Activated naive CD8-positive, alpha-beta T cell treated with anti-CD3 and anti-CD28 coated beads, Interleukin-2, amount 10 ng/mL, durations not matched to agents 7 days and 5 days (primary cell): ENCODE data around the gene GSG1. TPM values are rescaled to one million over a fixed set of nuclear protein-coding genes. Genes with fewer than 3 reads are reported as not detected.

ENCODE experiments used
- ATAC-seq: fragments of 150-1000 bp; cut with Tn5 transposase; one replicate; pipeline ENCODE4 v1.10.0; 2021; ENCODE audit warnings: low read depth, moderate library complexity
- POLR2A ChIA-PET: fragments of 350-600 bp; sonication (Branson Sonifier 250); formaldehyde crosslinking; loops from one replicate; lab custom pipeline; 2021; ENCODE audit warnings: antibody characterized with exemption; lab: Charles Lee
- DNase-seq: peaks from one replicate; pipeline ENCODE4 v3.0.0; 2021
- H3K27ac Mint-ChIP-seq: one replicate; pipeline ENCODE4 v1.8.0; 2022; ENCODE audit warnings: mild to moderate bottlenecking, mixed read lengths
- H3K27me3 Mint-ChIP-seq: one replicate; pipeline ENCODE4 v1.8.0; 2022; ENCODE audit warnings: mild to moderate bottlenecking, moderate library complexity, mixed read lengths
- H3K36me3 Mint-ChIP-seq: one replicate; pipeline ENCODE4 v1.8.0; 2021; ENCODE audit warnings: mild to moderate bottlenecking, mixed read lengths
- H3K4me1 Mint-ChIP-seq: one replicate; pipeline ENCODE4 v1.8.0; 2021; ENCODE audit warnings: mixed read lengths
- H3K4me3 Mint-ChIP-seq: one replicate; pipeline ENCODE4 v1.8.0; 2022; ENCODE audit warnings: mild to moderate bottlenecking, moderate library complexity, mixed read lengths
- H3K9me3 Mint-ChIP-seq: one replicate; pipeline ENCODE4 v1.8.0; 2021; ENCODE audit warnings: mixed read lengths
- total RNA-seq, 2 experiments: library from RNA; stranded (reverse); gene quantifications; one replicate each; pipeline ENCODE4 v1.2.3, GENCODE V29; 2021

Gene GSG1
- total RNA-seq, 2 experiments from 2014 or later: not detected

DNA sequence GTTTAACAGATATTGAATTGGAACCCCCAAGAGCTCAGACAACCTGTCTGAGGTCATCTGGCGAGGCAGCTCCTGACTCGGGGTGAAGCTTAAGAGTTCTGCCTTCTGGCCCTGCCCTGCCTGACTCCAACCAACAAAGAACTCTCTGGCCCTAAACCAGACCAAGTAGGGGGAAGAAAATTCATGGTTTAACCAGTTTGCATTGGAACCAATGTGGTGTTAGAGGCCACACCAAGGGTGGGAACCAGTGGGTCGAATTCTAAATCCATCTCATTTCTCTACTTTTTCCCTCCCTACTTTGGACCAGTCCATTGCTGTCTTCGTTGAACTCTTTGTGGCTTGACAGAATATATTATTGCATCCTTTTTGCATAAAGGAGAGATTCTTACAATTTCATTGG is 30.4 kb upstream of the GSG1 start:
- Mint-ChIP-seq H3K36me3 (no peaks in the 10 kb centered on the region), H3K4me1 (peaks cover 10% of the 10 kb centered on the region), H3K27ac (no peak overlapping the region), H3K4me3 (no peak overlapping the region), H3K27me3 (peaks cover 31% of the 10 kb centered on the region), H3K9me3 (peaks cover 2% of the 10 kb centered on the region)
- no peak for DNase-seq
- no peak for ATAC-seq
- POLR2A ChIA-PET: no interaction called here

DNA sequence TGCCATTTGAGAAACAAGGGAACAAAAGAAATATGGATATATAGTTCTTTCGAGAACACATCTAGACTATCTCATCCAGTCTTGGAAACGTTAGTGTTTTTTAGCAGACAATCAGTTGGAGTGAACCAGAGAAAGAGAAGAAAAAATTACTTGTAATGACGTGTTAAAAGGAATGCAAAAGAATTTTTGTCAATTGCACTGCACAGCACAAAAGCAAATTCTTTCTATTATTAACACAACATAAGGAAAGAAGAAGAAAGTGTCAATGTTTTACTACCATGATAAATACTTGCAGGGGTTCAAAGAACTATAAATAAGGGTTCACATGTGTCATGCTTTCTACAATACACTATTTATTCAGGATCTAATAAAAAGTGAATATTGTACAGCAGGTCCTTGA is 27.5 kb upstream of the GSG1 start:
- DNase-seq (no peak), ATAC-seq (no peak)
- H3K4me3 Mint-ChIP-seq: no peak overlapping the region
- H3K9me3 Mint-ChIP-seq: no peaks in the 10 kb centered on the region
- peaks cover 3% of the 10 kb centered on the region for H3K4me1 Mint-ChIP-seq
- H3K27me3 Mint-ChIP-seq: peaks cover 31% of the 10 kb centered on the region
- no peak overlapping the region for H3K27ac Mint-ChIP-seq
- POLR2A ChIA-PET: no interaction called here
- H3K36me3 Mint-ChIP-seq: no peaks in the 10 kb centered on the region

DNA sequence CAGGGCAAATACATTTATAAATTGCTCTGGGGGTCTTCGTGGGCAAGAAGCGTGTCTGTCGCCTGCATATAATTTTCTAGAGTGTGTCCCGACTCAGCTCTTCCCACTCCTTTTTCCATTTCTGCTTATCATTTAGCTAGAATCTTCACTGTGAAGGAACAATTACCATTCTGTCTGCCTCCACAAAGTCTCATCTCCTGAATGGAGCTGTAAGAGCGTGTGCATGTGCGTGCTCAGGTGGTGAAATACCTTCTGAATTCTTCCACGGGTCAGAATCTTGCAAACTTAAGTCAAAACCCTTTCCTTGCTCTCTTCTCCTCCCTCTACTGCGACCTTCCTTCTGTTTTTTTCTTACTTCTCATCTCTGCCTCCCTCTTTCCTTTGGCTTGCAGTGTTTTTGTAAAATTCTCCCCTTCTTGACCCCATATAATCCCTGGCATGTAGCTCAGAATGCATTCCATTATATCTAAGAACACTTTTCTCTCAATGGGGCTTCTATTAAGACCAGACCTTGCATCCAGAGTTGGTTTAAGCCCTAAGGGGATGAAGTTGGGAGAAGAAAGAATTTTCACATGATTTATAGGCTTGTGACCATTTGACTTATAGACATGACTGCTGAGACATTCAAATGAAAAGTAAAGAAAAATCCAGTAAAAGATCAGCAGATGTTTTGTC is 25.0 kb upstream of the GSG1 start:
- peaks cover 5% of the 10 kb centered on the region for H3K4me1 Mint-ChIP-seq
- H3K36me3 Mint-ChIP-seq: no peaks in the 10 kb centered on the region
- ATAC-seq (no peak), DNase-seq (no peak)
- POLR2A ChIA-PET: no interaction called here
- no peak overlapping the region for H3K27ac Mint-ChIP-seq
- H3K9me3 Mint-ChIP-seq: no peaks in the 10 kb centered on the region
- H3K4me3 Mint-ChIP-seq: no peak overlapping the region
- H3K27me3 Mint-ChIP-seq: peaks cover 10% of the 10 kb centered on the region

DNA sequence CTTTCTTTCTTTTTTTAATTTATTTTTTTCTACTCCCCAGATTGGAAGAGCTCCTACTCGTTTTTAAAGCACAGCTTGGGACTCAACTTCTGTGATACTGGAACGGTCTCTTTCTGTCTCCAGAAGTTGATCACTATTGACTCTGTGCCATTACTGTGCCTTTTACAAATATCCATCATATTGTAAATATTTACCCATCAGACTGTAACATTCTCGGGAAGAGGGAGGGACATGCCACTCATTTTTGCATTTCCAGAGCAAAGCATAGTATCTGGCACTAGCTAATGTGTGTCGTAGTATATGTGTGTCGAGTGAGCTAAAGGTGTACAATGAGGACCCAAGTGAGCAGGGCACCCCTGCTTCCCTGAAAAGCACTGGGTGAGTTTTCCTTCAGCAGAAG is 24.0 kb upstream of the GSG1 start:
- Mint-ChIP-seq H3K4me3 (no peak overlapping the region), H3K4me1 (peaks cover 5% of the 10 kb centered on the region), H3K36me3 (no peaks in the 10 kb centered on the region), H3K9me3 (no peaks in the 10 kb centered on the region), H3K27ac (no peak overlapping the region), H3K27me3 (peaks cover 7% of the 10 kb centered on the region)
- POLR2A ChIA-PET: no interaction called here
- no peak for ATAC-seq
- DNase-seq: no peak

DNA sequence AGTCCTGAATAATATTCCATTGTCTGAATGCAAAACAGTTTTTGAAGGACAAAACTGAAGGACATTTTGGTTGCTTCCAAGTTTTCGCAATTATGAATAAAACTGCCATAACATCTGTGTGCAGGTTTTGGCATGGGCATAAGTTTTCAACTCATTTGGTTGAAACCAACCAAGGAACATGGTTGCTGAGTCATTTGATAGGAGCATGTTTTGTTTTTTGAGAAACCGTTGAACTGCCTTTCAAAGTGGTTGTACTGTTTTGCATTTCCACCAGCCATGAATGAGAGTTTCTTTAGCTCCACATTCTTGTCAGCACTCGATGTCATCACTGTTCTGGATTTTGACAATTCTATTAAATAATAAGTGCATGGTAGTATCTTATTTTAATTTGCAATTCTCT is 23.0 kb upstream of the GSG1 start:
- POLR2A ChIA-PET: interaction anchor here (0.6 kb wide), 1 partner anchor 34 kb away, joined by 3 read pairs; no protein-coding TSS in a partner anchor
- no peaks in the 10 kb centered on the region for H3K36me3 Mint-ChIP-seq
- peaks cover 4% of the 10 kb centered on the region for H3K27me3 Mint-ChIP-seq
- DNase-seq: no peak
- H3K4me1 Mint-ChIP-seq: peaks cover 1% of the 10 kb centered on the region
- ATAC-seq: no peak
- no peaks in the 10 kb centered on the region for H3K9me3 Mint-ChIP-seq
- no peak overlapping the region for H3K4me3 Mint-ChIP-seq
- no peak overlapping the region for H3K27ac Mint-ChIP-seq

DNA sequence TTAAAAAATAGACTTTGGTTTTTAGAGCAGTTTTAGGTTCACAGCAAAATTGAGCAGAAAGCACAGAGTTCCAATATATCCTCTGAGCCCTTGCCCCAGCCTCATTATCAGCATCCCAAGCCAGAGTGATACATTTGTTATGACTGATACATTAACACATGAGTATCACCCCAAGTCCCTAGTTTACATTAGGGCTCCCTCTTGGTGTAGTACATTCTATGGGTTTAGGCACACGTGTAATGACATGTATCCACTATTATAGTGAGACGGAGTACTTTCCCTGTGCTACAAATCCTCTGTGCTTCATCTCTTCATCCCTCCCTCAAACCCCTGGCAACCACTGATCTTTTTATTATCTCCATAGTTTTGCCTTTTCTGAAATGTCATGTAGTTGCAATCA is 22.5 kb upstream of the GSG1 start:
- no peak for DNase-seq
- no peaks in the 10 kb centered on the region for H3K9me3 Mint-ChIP-seq
- no peak overlapping the region for H3K4me3 Mint-ChIP-seq
- no peak for ATAC-seq
- peaks cover 1% of the 10 kb centered on the region for H3K4me1 Mint-ChIP-seq
- H3K27ac Mint-ChIP-seq: no peak overlapping the region
- H3K27me3 Mint-ChIP-seq: peaks cover 4% of the 10 kb centered on the region
- H3K36me3 Mint-ChIP-seq: no peaks in the 10 kb centered on the region
- POLR2A ChIA-PET: no interaction called here

DNA sequence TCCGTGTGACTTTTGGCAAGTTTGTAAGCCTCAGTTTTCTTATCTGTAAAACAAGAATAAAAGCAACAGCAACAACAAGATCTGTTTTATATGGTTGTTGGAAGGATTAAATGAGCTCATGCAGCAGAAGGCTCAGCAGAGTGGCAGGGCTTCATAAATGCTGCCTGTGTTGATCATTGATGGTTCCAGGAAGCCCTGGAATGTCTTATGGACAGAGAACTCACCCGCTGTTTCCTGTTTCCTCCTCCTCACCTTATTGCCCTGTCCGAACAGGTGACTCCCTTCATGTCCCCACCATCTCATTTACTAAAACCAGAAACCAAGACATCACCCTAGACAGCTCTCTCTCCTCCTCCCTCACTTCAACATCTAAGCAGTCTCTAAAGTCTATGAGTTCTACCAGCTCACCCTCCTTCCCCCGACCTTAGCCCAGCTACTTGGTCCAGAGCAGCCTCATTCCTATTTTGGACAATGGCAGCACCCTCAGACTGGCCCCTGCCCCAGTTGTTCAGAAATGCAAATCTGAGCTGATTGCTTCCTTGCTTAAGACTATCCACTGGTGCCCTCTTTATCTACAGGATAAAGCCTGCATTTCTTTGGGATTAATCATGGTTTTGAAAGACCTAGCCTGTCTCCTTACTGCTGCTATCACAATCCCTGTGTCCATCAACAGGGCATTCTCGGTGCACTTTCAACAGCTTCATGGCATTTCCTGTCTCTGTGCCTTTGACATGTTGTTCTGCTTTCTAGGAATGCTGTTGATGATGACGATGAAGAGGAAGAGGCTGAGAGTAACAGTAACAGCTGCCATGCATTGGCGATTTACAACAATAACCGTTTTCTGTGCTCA is 21.4 kb upstream of the GSG1 start:
- no peak overlapping the region for H3K4me3 Mint-ChIP-seq
- no peak overlapping the region for H3K27ac Mint-ChIP-seq
- H3K36me3 Mint-ChIP-seq: no peaks in the 10 kb centered on the region
- H3K9me3 Mint-ChIP-seq: no peaks in the 10 kb centered on the region
- POLR2A ChIA-PET: no interaction called here
- no peaks in the 10 kb centered on the region for H3K27me3 Mint-ChIP-seq
- H3K4me1 Mint-ChIP-seq: peaks cover 1% of the 10 kb centered on the region
- no peak for ATAC-seq
- no peak for DNase-seq

DNA sequence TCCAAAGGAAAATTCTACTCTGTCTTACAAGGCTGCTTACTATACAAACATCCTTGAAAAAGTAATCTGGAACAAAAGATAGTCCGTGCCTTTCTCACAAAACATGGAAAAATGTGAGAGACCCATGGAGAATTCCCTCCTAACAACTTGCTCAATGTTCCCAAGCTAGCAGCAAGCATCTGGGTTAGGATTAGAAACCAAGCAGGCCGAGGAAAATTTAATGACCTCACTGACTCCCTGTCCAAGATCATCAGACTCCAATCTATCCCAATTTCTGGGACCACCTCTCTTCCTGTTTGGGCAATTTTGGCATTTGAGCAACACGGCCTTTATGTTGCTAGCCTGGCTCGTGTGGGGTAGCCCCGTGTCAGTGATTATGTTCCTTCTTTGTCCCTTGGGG is 18.1 kb upstream of the GSG1 start:
- ATAC-seq: no peak
- no peak overlapping the region for H3K4me3 Mint-ChIP-seq
- no peak overlapping the region for H3K27ac Mint-ChIP-seq
- H3K27me3 Mint-ChIP-seq: peaks cover 10% of the 10 kb centered on the region
- no peaks in the 10 kb centered on the region for H3K36me3 Mint-ChIP-seq
- POLR2A ChIA-PET: no interaction called here
- DNase-seq: no peak
- peaks cover 1% of the 10 kb centered on the region for H3K4me1 Mint-ChIP-seq
- no peaks in the 10 kb centered on the region for H3K9me3 Mint-ChIP-seq

DNA sequence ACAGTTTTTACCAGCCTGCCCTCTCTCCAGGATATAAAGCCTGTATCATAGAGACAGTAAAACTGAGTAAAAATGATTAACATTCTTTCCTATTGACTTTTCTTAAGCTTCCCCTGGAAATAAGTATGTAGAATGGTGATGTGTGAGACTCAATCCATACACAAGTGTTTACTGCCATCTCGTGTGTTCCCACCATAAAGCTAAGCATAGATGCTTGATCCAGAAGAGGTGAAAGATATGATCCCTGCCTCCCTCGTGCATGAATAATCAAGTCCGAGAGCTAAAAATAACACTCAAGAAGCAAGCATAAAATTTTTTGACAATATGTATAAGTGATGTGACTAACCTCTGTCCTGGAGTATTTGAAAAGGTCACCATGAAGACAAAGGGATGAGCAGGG is 16.9 kb upstream of the GSG1 start:
- no peaks in the 10 kb centered on the region for H3K9me3 Mint-ChIP-seq
- no peaks in the 10 kb centered on the region for H3K36me3 Mint-ChIP-seq
- DNase-seq: no peak
- no peak overlapping the region for H3K4me3 Mint-ChIP-seq
- H3K4me1 Mint-ChIP-seq: peaks cover 1% of the 10 kb centered on the region
- POLR2A ChIA-PET: no interaction called here
- peaks cover 13% of the 10 kb centered on the region for H3K27me3 Mint-ChIP-seq
- ATAC-seq: no peak
- H3K27ac Mint-ChIP-seq: no peak overlapping the region

DNA sequence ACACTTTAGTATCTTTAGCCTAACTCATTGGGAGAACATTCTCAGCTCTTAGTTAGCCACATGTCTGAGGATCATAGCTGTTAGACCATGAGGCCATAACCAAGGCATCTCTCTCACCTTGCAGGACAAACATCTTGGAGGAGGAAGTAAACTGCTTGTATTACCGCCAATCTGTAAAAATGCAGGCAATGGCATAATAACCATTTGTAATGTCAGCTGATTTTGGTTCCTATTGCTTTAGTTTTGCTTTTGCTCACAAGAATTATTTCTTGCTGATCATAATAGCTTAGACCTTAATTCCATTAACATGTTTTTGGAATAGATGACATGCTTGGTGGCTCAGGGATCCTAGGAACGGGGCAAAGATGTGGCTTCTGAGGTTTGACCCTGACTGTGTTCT is 16.4 kb upstream of the GSG1 start:
- H3K4me1 Mint-ChIP-seq: peaks cover 1% of the 10 kb centered on the region
- DNase-seq: no peak
- H3K4me3 Mint-ChIP-seq: no peak overlapping the region
- ATAC-seq: no peak
- POLR2A ChIA-PET: no interaction called here
- no peaks in the 10 kb centered on the region for H3K36me3 Mint-ChIP-seq
- H3K9me3 Mint-ChIP-seq: no peaks in the 10 kb centered on the region
- peaks cover 13% of the 10 kb centered on the region for H3K27me3 Mint-ChIP-seq
- H3K27ac Mint-ChIP-seq: no peak overlapping the region

DNA sequence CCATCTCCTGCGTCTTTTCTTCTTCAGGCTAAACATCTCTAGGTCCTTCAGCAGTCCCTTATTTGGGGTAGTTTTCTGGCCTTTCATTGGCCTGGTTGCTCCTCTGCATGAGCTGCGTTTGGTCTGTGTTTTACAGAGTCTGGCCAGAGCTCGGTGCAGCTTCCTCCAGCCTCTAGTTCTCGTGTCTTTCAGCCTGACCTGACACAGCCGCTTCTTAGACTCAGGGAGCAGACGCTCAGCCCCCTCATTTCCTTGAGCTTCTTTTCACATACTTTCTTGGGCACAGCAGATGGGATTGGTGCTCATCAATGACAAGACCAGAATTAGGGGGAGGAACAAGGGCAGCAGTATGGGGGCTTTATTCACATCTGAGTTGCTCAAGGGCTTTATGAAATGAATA is 13.6 kb upstream of the GSG1 start:
- no peaks in the 10 kb centered on the region for H3K36me3 Mint-ChIP-seq
- H3K9me3 Mint-ChIP-seq: no peaks in the 10 kb centered on the region
- peaks cover 27% of the 10 kb centered on the region for H3K27me3 Mint-ChIP-seq
- no peak overlapping the region for H3K27ac Mint-ChIP-seq
- POLR2A ChIA-PET: no interaction called here
- ATAC-seq (no peak), DNase-seq (no peak)
- no peak overlapping the region for H3K4me3 Mint-ChIP-seq
- H3K4me1 Mint-ChIP-seq: no peaks in the 10 kb centered on the region

DNA sequence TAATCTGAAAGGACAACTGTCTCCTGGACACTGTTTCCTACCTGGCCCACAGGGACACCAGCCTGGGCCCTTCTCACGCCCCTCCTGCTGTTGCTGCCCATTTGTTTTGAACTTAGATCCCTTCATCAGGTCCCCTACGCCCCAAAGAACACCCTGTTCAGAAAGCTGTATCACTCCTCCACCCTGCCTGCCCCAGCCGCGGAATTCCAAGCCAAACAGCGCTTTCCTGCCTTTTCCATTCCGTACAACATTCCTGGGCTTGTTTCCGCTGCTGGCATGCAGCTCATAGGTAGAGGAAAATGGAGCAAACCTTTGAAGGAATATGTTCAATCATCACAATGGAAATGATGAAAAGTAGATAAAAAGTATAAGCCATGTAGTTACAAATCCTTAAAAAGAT is 12.8 kb upstream of the GSG1 start:
- no peaks in the 10 kb centered on the region for H3K4me1 Mint-ChIP-seq
- H3K4me3 Mint-ChIP-seq: no peak overlapping the region
- no peaks in the 10 kb centered on the region for H3K9me3 Mint-ChIP-seq
- POLR2A ChIA-PET: no interaction called here
- ATAC-seq (no peak), DNase-seq (no peak)
- peaks cover 27% of the 10 kb centered on the region for H3K27me3 Mint-ChIP-seq
- no peaks in the 10 kb centered on the region for H3K36me3 Mint-ChIP-seq
- H3K27ac Mint-ChIP-seq: no peak overlapping the region

DNA sequence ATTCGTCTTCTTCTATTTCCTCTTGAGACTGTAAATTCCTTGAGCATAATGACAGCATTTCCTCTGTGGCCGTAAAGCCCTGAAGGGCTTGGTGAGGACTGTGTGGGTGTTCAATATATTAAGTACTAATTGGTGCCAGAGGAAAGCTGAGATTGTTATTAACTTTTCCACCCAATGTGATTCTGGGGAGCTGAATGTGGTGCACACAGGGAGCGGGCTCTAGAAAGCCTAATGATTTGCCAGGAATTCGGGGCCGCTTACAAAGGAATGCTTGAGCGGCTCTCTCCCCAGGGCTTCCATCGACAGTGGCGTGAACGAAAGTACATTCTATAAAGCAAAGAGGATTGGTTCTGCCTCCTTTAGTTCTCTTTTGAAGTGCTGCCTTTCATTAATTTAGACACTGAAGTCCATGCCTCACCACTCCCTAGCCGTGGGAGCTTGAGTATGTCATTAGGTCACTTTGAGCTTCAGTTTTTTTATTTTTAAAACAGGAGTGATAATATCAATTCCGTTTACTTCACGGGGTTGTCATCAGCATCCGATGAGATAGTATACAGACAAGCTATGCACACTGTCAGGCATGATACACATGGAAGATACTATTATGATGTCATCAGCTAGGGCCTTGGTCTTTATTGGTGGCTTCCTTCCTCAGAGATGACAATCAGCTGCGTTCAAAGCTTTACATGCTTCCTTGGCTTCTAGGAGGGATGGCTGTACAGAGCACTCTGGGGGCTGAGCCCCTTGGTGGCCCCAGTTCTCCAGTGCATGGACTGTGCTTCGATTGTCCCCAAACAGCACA is 11.0 kb upstream of the GSG1 start:
- H3K27me3 Mint-ChIP-seq: peaks cover 32% of the 10 kb centered on the region
- no peaks in the 10 kb centered on the region for H3K9me3 Mint-ChIP-seq
- POLR2A ChIA-PET: no interaction called here
- H3K4me3 Mint-ChIP-seq: no peak overlapping the region
- no peaks in the 10 kb centered on the region for H3K36me3 Mint-ChIP-seq
- H3K4me1 Mint-ChIP-seq: no peaks in the 10 kb centered on the region
- H3K27ac Mint-ChIP-seq: no peak overlapping the region
- no peak for ATAC-seq
- DNase-seq: no peak
